ENCODE measurements around the gene CCT6B. TPM values are rescaled to one million over a fixed set of nuclear protein-coding genes. Genes with fewer than 3 reads are reported as not detected.
"Not testable (repeated sequence)": the region's sequence is repeated elsewhere in the genome, so short reads cannot be mapped to it uniquely, and the experiment has no call there.

CCT6B gene
- total and polyA plus RNA-seq, 2 of the 4 experiments (the other 2 are of a cell fraction): 0.72 to 1.1 TPM

DNA sequence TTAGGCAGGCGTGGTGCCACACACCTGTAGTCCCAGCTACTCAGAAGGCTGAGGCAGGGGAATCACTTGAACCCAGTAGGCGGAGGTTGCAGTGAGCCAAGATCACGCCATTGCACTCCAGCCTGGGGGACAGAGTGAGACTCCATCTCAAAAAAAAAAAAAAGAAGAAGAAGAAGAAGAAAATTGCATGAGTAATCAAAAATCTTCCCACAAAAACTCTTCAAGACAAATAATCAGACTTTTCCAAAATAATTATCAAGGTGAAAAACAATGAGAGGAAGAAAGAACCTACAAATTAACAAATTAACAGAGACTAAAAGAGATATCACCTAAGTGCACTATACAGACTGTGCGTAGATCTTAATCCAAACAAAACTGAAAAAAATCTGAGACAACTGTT is 10.5 kb downstream of the CCT6B start:
- H2BK120ac ChIP-seq (ENCODE audit: low read depth, low read length); H3K18ac ChIP-seq (ENCODE audit: low read depth, low read length); H3K27ac ChIP-seq (ENCODE audit: insufficient read depth, low read length); H2BK20ac ChIP-seq (ENCODE audit: low read depth, low read length); ATAC-seq (ENCODE audit: low read depth); H4K20me1 ChIP-seq (ENCODE audit: insufficient read depth, low read length); H3K9me3 ChIP-seq (ENCODE audit: control insufficient read depth, insufficient read depth, low read length); H3K56ac ChIP-seq (ENCODE audit: extremely low read depth, insufficient read depth, low read length); dilution Hi-C loops (cut with HindIII; ENCODE audit: low sequenced_read_pairs, unreplicated experiment); H2BK15ac ChIP-seq (ENCODE audit: low read depth, low read length); H3K4me1 ChIP-seq (ENCODE audit: control insufficient read depth, insufficient read depth, low read length); H2AK9ac ChIP-seq (replicated peaks; ENCODE audit: low read depth, low read length, poor library complexity); H3K4me3 ChIP-seq (ENCODE audit: insufficient read depth, low read depth, low read length); H3K79me1 ChIP-seq (ENCODE audit: low read depth in 1 of 2, low read length in 2 of 2); BruUV-seq (replicated peaks); H2BK5ac ChIP-seq (ENCODE audit: low read depth, low read length, poor library complexity, severe bottlenecking); H2AFZ ChIP-seq (replicated peaks; ENCODE audit: low read length, poor library complexity); H2AK5ac ChIP-seq (ENCODE audit: low read depth, low read length); POLR2A ChIA-PET (ENCODE audit: unreplicated experiment); intact Hi-C loops (cut with micrococcal nuclease); H3K27me3 ChIP-seq (ENCODE audit: control insufficient read depth, insufficient read depth, low read length); H3K4ac ChIP-seq (ENCODE audit: low read depth, low read length); H3K36me3 ChIP-seq (ENCODE audit: control insufficient read depth, insufficient read depth, low read length); CTCF ChIA-PET; H3K14ac ChIP-seq (replicated peaks; ENCODE audit: low read depth, low read length); DNase-seq; H3K23ac ChIP-seq (ENCODE audit: low read depth, low read length); H4K8ac ChIP-seq (ENCODE audit: low read depth in 2 of 2, low read length in 2 of 2); H3K4me2 ChIP-seq (ENCODE audit: low read depth, low read length); H4K91ac ChIP-seq (ENCODE audit: insufficient read depth, low read depth, low read length); in situ Hi-C loops (cut with MboI; ENCODE audit: low sequenced_read_pairs); H4K5ac ChIP-seq (ENCODE audit: low read depth, low read length); H3K9ac ChIP-seq (ENCODE audit: low read depth, low read length); H3K9me1 ChIP-seq (ENCODE audit: insufficient read depth, low read length): not testable (repeated sequence)
- WGBS, 2 experiments (ENCODE audit: extremely low coverage in 2 of 2, insufficient read length in 1 of 2): no CpG with 5 or more reads among the region's 4 CpGs

Measured in IMR-90 (cell line).